IPS-20b (cell line): ENCODE measurements around the gene RFK.

Experiments
- H3K27ac ChIP-seq: one replicate; pipeline ENCODE4 v1.5.1; 2013; ENCODE audit warnings: low read length
- H3K27me3 ChIP-seq: 2 replicates; pipeline ENCODE4 v1.6.1; 2013; ENCODE audit warnings: mild to moderate bottlenecking, low read length, inconsistent platforms; ENCODE audit not compliant: insufficient read depth
- H3K36me3 ChIP-seq: 2 replicates; pipeline ENCODE4 v1.6.1; 2013; ENCODE audit warnings: low read depth, mild to moderate bottlenecking, inconsistent platforms, low read length, moderate library complexity; ENCODE audit not compliant: insufficient read depth
- H3K4me1 ChIP-seq: 2 replicates; pipeline ENCODE4 v1.6.1; 2013; ENCODE audit warnings: mild to moderate bottlenecking, control low read depth, inconsistent platforms, low read length, moderate library complexity; ENCODE audit not compliant: insufficient read depth
- H3K4me3 ChIP-seq: 2 replicates; pipeline ENCODE4 v1.5.1; 2013; ENCODE audit warnings: mild to moderate bottlenecking, low read length, inconsistent platforms
- H3K9ac ChIP-seq: 2 replicates; pipeline ENCODE4 v1.6.1; 2013; ENCODE audit warnings: low read depth, mild to moderate bottlenecking, inconsistent platforms, low read length, moderate library complexity
- H3K9me3 ChIP-seq: 2 replicates; pipeline ENCODE4 v1.6.1; 2013; ENCODE audit warnings: mild to moderate bottlenecking, low read depth, low read length, inconsistent platforms; ENCODE audit not compliant: insufficient read depth

RFK gene

DNA sequence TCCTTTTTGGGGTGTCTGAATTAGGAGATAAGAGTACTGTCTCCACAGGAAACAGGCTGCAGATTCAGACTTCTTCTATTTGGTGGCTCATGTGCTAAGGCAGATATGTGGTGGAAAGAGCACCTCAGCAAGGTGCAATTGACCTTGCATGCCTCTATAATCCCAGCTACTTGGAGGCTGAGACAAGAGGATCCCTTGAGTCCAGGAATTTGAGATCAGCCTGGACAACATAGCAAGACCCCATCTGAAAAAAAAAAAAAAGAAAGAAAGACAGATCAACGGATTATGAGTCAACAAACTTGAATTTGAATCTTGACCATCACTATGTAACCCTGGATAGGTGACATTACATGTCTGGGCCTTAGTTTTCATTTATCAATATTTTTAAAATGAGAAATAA is 44.4 kb downstream of the RFK start:
- no peak overlapping the region for H3K9ac ChIP-seq
- H3K4me3 ChIP-seq: no peak overlapping the region
- H3K4me1 ChIP-seq: no peaks in the 10 kb centered on the region
- H3K27ac ChIP-seq: no peak overlapping the region
- no peaks in the 10 kb centered on the region for H3K9me3 ChIP-seq
- no peaks in the 10 kb centered on the region for H3K36me3 ChIP-seq
- H3K27me3 ChIP-seq: no peaks in the 10 kb centered on the region

- Histone ChIP-seq H3K4me1 (no peaks in the 10 kb centered on the region), H3K9ac (no peak overlapping the region)
Observed at GRCh38 chr9:76342858-76343257, 51.4 kb downstream of the RFK start.

GRCh38 chr9:76342201-76342600 is 52.0 kb downstream of the RFK start:
- Histone ChIP-seq H3K4me1 (no peaks in the 10 kb centered on the region), H3K9me3 (no peaks in the 10 kb centered on the region), H3K27me3 (no peaks in the 10 kb centered on the region), H3K4me3 (no peak overlapping the region), H3K36me3 (no peaks in the 10 kb centered on the region), H3K9ac (no peak overlapping the region), H3K27ac (no peak overlapping the region)

More at GRCh38 chr9:76342858-76343257, 51.4 kb downstream of the RFK start:
- no peaks in the 10 kb centered on the region for H3K27me3 ChIP-seq
- H3K27ac ChIP-seq: no peak overlapping the region
- no peak overlapping the region for H3K4me3 ChIP-seq
- H3K36me3 ChIP-seq: no peaks in the 10 kb centered on the region
- H3K9me3 ChIP-seq: no peaks in the 10 kb centered on the region

GRCh38 chr9:76341616-76342015 is 52.6 kb downstream of the RFK start:
- Histone ChIP-seq H3K4me1 (no peaks in the 10 kb centered on the region), H3K4me3 (no peak overlapping the region), H3K27ac (no peak overlapping the region), H3K9me3 (no peaks in the 10 kb centered on the region), H3K9ac (no peak overlapping the region), H3K36me3 (no peaks in the 10 kb centered on the region), H3K27me3 (no peaks in the 10 kb centered on the region)

DNA sequence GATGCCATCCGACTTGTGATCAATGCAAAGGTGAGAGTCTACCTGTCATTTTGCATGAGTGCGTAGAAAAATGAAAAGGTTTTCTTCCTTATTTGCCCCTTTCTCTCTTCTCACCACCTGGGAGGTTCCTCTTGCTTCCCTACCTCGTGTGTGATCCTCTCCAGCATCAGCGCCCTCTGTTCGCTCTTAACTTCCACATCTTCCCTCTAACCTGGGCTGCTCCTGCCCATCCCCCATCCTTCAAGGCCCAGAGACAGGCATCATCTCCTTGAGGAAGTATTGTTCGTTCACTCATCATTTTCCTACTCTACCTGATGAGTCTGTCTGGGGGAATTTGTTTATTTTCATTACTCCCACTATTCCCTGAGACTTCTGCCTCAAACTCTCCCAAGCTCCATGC is 55.8 kb downstream of the RFK start:
- H3K9me3 ChIP-seq: no peaks in the 10 kb centered on the region
- H3K4me1 ChIP-seq: no peaks in the 10 kb centered on the region
- no peaks in the 10 kb centered on the region for H3K36me3 ChIP-seq
- H3K4me3 ChIP-seq: no peak overlapping the region
- no peak overlapping the region for H3K27ac ChIP-seq
- H3K27me3 ChIP-seq: no peaks in the 10 kb centered on the region
- no peak overlapping the region for H3K9ac ChIP-seq

GRCh38 chr9:76336027-76336426 is 58.2 kb downstream of the RFK start:
- no peaks in the 10 kb centered on the region for H3K4me1 ChIP-seq
- H3K9ac ChIP-seq: no peak overlapping the region
- H3K27ac ChIP-seq: no peak overlapping the region
- no peaks in the 10 kb centered on the region for H3K36me3 ChIP-seq
- H3K27me3 ChIP-seq: no peaks in the 10 kb centered on the region
- no peak overlapping the region for H3K4me3 ChIP-seq
- H3K9me3 ChIP-seq: no peaks in the 10 kb centered on the region
